HG03575 (cell line): ENCODE measurements around the gene THAP11.

ENCODE experiments used
- ATAC-seq: cut with Tn5 transposase; IDR thresholded peaks from one replicate; pipeline ENCODE4 v1.9.1; 2021; ENCODE audit not compliant: unreplicated experiment, insufficient number of reproducible peaks, low FRiP score; ENCODE audit errors: extremely low read depth

The THAP11 gene

GRCh38 chr16:67879936-67880335 lies 37.8 kb downstream of the THAP11 start:
- ATAC-seq: no peak

DNA sequence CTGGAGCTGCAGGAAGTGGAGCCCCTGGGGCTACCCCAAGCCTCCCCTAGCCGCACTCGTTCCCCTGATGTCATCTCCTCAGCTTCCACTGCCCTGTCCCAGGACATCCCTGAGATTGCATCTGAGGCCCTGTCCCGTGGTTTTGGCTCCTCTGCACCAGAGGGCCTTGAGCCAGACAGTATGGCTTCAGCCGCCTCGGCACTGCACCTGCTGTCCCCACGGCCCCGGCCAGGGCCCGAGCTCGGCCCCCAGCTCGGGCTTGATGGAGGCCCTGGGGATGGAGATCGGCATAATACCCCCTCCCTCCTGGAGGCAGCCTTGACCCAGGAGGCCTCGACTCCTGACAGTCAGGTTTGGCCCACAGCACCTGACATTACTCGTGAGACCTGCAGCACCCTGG lies 38.5 kb downstream of the THAP11 start:
- no peak for ATAC-seq

GRCh38 chr16:67881621-67882161 lies 39.6 kb downstream of the THAP11 start:
- no peak for ATAC-seq

DNA sequence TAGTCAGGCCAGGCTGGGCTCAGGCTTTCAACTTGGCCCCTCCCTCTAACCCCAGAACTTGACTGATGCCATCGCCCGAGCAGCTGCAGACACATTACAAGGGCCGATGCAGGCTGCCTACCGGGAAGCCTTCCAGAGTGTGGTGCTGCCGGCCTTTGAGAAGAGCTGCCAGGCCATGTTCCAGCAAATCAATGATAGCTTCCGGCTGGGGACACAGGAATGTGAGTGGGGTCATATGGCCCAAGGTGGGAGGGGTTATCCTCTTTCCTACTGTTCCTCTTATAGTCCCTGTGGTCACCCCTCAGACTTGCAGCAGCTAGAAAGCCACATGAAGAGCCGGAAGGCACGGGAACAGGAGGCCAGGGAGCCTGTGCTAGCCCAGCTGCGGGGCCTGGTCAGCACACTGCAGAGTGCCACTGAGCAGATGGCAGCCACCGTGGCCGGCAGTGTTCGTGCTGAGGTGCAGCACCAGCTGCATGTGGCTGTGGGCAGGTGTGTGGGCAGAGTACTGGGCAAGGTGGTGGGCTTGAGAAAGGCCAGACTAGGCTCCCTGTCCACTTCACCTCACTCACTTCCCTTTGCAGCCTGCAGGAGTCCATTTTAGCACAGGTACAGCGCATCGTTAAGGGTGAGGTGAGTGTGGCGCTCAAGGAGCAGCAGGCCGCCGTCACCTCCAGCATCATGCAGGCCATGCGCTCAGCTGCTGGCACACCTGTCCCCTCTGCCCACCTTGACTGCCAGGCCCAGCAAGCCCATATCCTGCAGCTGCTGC lies 40.4 kb downstream of the THAP11 start:
- no peak for ATAC-seq

GRCh38 chr16:67883146-67883871 lies 41.2 kb downstream of the THAP11 start:
- no peak for ATAC-seq

DNA sequence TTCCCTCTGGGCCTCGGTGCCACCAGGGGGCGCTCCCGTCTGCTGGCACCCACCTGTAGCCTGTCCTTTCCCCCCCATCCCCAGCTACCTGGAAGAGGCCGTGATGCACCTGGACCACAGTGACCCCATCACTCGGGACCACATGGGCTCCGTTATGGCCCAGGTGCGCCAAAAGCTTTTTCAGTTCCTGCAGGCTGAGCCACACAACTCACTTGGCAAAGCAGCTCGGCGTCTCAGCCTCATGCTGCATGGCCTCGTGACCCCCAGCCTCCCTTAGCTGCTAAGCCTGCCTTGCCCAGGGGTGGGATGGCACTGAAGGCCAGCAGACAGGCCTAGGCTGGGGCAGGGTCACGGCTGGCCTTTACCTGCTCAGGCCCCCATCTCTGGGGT lies 41.7 kb downstream of the THAP11 start:
- ATAC-seq: no peak

GRCh38 chr16:67884684-67885083 lies 42.6 kb downstream of the THAP11 start, which contains the start of gene NRN1L:
Gene NRN1L (plus strand): TSS chr16:67884885. CDS start chr16:67884904, 19 bp downstream.
- no peak for ATAC-seq

- no peak for ATAC-seq
Observed at GRCh38 chr16:67885545-67885944, 43.4 kb downstream of the THAP11 start.

- no peak for ATAC-seq
Observed at GRCh38 chr16:67885976-67886375, 43.9 kb downstream of the THAP11 start.

GRCh38 chr16:67886387-67886786 lies 44.3 kb downstream of the THAP11 start:
- ATAC-seq: no peak

- ATAC-seq: no peak
Observed at GRCh38 chr16:67888331-67888730, 46.2 kb downstream of the THAP11 start.

DNA sequence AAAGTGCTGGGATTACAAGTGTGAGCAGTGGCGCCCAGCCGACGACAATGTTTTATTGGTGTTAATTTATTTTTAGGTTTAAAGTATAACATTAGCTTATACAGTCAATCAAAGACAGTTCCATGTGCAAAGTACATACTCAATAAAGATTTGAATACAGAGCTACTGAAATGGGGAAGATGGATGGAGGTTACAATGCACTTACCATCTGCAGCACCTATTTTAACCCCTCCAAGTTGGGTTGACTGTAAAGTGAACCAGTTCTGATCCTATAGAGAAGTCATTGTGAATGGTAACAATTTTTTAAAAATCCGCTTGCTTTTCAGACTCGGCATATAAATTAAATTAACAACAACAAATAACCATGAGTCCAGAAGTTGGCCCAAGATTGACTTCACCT lies 50.3 kb downstream of the THAP11 start:
- no peak for ATAC-seq

GRCh38 chr16:67892899-67893742 lies 51.0 kb downstream of the THAP11 start, which contains the start of gene PSKH1:
Gene PSKH1 (plus strand): TSS chr16:67893254. CDS start chr16:67908750, 15,496 bp downstream.
- ATAC-seq: no peak
